HepG2 (cell line): ENCODE data around the gene TUBG1. TPM values are rescaled to one million over a fixed set of nuclear protein-coding genes. Genes with fewer than 3 reads are reported as not detected.

Experiments
- ARNT2 ChIP-seq: sonication (generic); formaldehyde crosslinking; IDR thresholded peaks from 2 replicates; pipeline ENCODE4 v1.8.0; 2022; ENCODE audit warnings: mild to moderate bottlenecking, low read depth, missing genetic modification reagents, moderate library complexity
- BHLHE40 ChIP-seq: IDR thresholded peaks from 2 replicates; pipeline ENCODE4 v1.6.1; 2011; ENCODE audit warnings: low read length, improper control_type of control experiment
- BRD4 ChIP-seq: sonication (generic); formaldehyde crosslinking; IDR thresholded peaks from 2 replicates; pipeline ENCODE4 v1.4.0; 2020; ENCODE audit warnings: missing genetic modification reagents
- CBX2 ChIP-seq, 2 experiments: fragments of 200-600 bp in 1 of 2; sonication (generic); formaldehyde crosslinking in 1 of 2; IDR thresholded peaks; 2 replicates each; pipeline versions ENCODE4 v1.7.0 to v1.8.1; 2018 to 2022; ENCODE audit warnings: low read depth in 2 of 2, low read length in 1 of 2, mild to moderate bottlenecking in 1 of 2, missing genetic modification reagents in 1 of 2
- EHMT2 ChIP-seq: fragments of 200-600 bp; sonication (generic); IDR thresholded peaks from 2 replicates; pipeline ENCODE4 v1.7.0; 2017; ENCODE audit warnings: antibody characterized with exemption, low read depth, low read length, borderline replicate concordance
- ELF1 ChIP-seq: sonication (generic); formaldehyde crosslinking; IDR thresholded peaks from 2 replicates; pipeline ENCODE4 v1.4.0; 2020; ENCODE audit warnings: missing genetic modification reagents
- HOXA3 ChIP-seq: sonication (generic); formaldehyde crosslinking; IDR thresholded peaks from 2 replicates; pipeline ENCODE4 v1.5.0; 2020; ENCODE audit warnings: missing genetic modification reagents
- HOXA7 ChIP-seq: sonication (generic); formaldehyde crosslinking; IDR thresholded peaks from 2 replicates; pipeline ENCODE4 v1.8.1; 2022; ENCODE audit warnings: mild to moderate bottlenecking, missing genetic modification reagents, moderate library complexity
- HOXD1 ChIP-seq: sonication (generic); formaldehyde crosslinking; IDR thresholded peaks from 2 replicates; pipeline ENCODE4 v1.5.0; 2020; ENCODE audit warnings: missing genetic modification reagents
- IRX3 ChIP-seq: sonication (generic); formaldehyde crosslinking; IDR thresholded peaks from 2 replicates; pipeline ENCODE4 v1.8.1; 2023; ENCODE audit warnings: mild to moderate bottlenecking, low read depth, missing genetic modification reagents, borderline replicate concordance
- RCOR2 ChIP-seq: IDR thresholded peaks from 2 replicates; pipeline ENCODE4 v1.6.1; 2016; ENCODE audit warnings: missing biosample characterization, missing genetic modification reagents
- TBX2 ChIP-seq: sonication (generic); formaldehyde crosslinking; IDR thresholded peaks from 2 replicates; pipeline ENCODE4 v1.5.0; 2020; ENCODE audit warnings: missing genetic modification reagents, mild to moderate bottlenecking, borderline replicate concordance
- TMF1 ChIP-seq: sonication (generic); formaldehyde crosslinking; IDR thresholded peaks from 2 replicates; pipeline ENCODE4 v1.8.1; 2022; ENCODE audit warnings: low read depth, missing genetic modification reagents
- TOPORS ChIP-seq: sonication (generic); formaldehyde crosslinking; IDR thresholded peaks from 2 replicates; pipeline ENCODE4 v1.8.0; 2023; ENCODE audit warnings: mild to moderate bottlenecking, missing genetic modification reagents
- U2AF2 ChIP-seq: fragments of 200-400 bp; formaldehyde crosslinking; IDR thresholded peaks from 2 replicates; pipeline ENCODE4 v1.6.1; 2017; ENCODE audit warnings: low read depth, mild to moderate bottlenecking, low read length
- ZFP62 ChIP-seq: sonication (generic); formaldehyde crosslinking; IDR thresholded peaks from 2 replicates; pipeline ENCODE4 v1.4.0; 2020; ENCODE audit warnings: missing genetic modification reagents
- ZNF383 ChIP-seq: sonication (generic); formaldehyde crosslinking; IDR thresholded peaks from 2 replicates; pipeline ENCODE4 v1.4.0; 2020; ENCODE audit warnings: missing genetic modification reagents, mild to moderate bottlenecking, borderline replicate concordance
- ZNF562 ChIP-seq: sonication (generic); formaldehyde crosslinking; IDR thresholded peaks from 2 replicates; pipeline ENCODE4 v1.8.0; 2022; ENCODE audit warnings: missing genetic modification reagents, borderline replicate concordance
- ZNF747 ChIP-seq: sonication (generic); formaldehyde crosslinking; IDR thresholded peaks from 2 replicates; pipeline ENCODE4 v1.8.1; 2023; ENCODE audit warnings: missing genetic modification reagents, mild to moderate bottlenecking, borderline replicate concordance
- ZNF773 ChIP-seq: sonication (generic); formaldehyde crosslinking; IDR thresholded peaks from 2 replicates; pipeline ENCODE4 v1.4.0; 2020; ENCODE audit warnings: missing genetic modification reagents, borderline replicate concordance
- ZZZ3 ChIP-seq: sonication (generic); formaldehyde crosslinking; IDR thresholded peaks from 2 replicates; pipeline ENCODE4 v1.4.0; 2020; ENCODE audit warnings: missing genetic modification reagents, mild to moderate bottlenecking, borderline replicate concordance
- polyA plus RNA-seq, 8 experiments: library from polyadenylated mRNA; depleted of rRNA in 3 of 8; stranded (reverse) in 7 of 8; unstranded in 1 of 8; fragments of >200 nt; fragmentation: Illumina TruSeq in 4 of 8; extraction: Trizol in 4 of 8; gene quantifications; 2 replicates each; pipeline versions ENCODE4 v1.2.1 to v1.2.3, GENCODE V29; 2011 to 2016; ENCODE audit warnings: low read depth in 4 of 8, missing spikeins in 1 of 8, mixed read lengths in 1 of 8; ENCODE audit not compliant: insufficient read depth in 1 of 8
- total RNA-seq, 5 experiments: library from RNA; depleted of rRNA; stranded (reverse); fragments of >200 nt; fragmentation: Illumina TruSeq; extraction: Trizol; gene quantifications; 2 replicates each; pipeline ENCODE4 v1.2.3, GENCODE V29; 2016; ENCODE audit warnings: low read depth in 1 of 5
- TF ChIP-seq, protein P1 (sequence below): sonication (generic); formaldehyde crosslinking; IDR thresholded peaks from 2 replicates; pipeline ENCODE4 v1.8.0; 2022; ENCODE audit warnings: missing genetic modification reagents, low read depth, mild to moderate bottlenecking, borderline replicate concordance
- TF ChIP-seq, protein P2 (sequence below): sonication (generic); formaldehyde crosslinking; IDR thresholded peaks from 2 replicates; pipeline ENCODE4 v1.4.0; 2020; ENCODE audit warnings: missing genetic modification reagents, borderline replicate concordance
- TF ChIP-seq, protein P3 (sequence below): sonication (generic); formaldehyde crosslinking; IDR thresholded peaks from 2 replicates; pipeline ENCODE4 v1.8.0; 2023; ENCODE audit warnings: mild to moderate bottlenecking, missing genetic modification reagents
- TF ChIP-seq, protein P4 (sequence below): sonication (generic); formaldehyde crosslinking; IDR thresholded peaks from 2 replicates; pipeline ENCODE4 v1.9.0; 2021; ENCODE audit warnings: missing genetic modification reagents, borderline replicate concordance

The TUBG1 gene
- total and polyA plus RNA-seq, 2 of the 13 experiments (the other 11 are each of a cell fraction or from before 2014, with no cell fraction given) = 74.1 to 137 TPM

DNA sequence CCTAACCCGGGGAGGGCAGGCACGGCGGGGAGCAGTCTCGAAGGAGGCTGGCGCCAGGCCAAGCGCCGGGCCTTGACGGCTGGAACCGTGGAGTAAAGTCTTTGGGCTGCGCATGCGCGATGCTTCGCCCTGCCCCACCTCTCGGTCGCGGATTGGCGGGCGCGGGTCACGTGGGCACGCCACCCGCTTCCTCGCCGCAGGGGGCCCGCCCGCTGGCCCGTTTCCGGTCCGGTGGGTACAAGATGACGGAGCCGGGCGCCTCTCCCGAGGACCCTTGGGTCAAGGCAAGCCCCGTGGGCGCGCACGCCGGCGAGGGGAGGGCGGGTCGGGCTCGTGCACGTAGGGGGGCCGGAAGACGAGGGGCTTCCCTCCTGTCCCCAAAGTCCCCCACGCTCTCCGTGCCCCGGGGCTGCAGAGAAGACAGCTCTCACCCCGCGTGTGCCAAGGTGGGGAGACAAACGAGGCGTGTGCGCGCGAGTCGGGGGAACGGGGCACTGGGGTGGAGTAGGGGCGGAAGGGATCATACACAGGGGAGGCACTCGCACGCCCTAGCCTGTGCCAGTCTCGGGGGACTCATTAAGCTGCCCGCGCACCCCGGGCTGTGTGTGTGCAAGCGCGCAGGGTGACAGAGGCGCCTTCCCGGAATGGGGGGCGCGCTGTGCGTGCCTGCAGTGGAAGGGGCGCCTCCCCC, 42.5 kb upstream of the TUBG1 start, which contains the start of gene MLX (continued):
- TF ChIP-seq HOXA7 (CRISPR knock-in tag) (no peak), ZNF773 (CRISPR knock-in tag) (no peak), ZZZ3 (CRISPR knock-in tag) (peak; percentile 95), ZNF383 (CRISPR knock-in tag) (0 out of 2 replicates have a peak, but pooled peaks have one; percentile 78), U2AF2 (no peak), CBX2 (IDR thresholded peaks at IDR 0.05; ENCODE audit: low read depth, low read length) (no peak), CBX2 (CRISPR knock-in tag; IDR thresholded peaks at IDR 0.05; ENCODE audit: low read depth) (no peak), ZNF747 (CRISPR knock-in tag) (peak; percentile 95), HOXD1 (CRISPR knock-in tag) (peak; percentile 32; the same call in 1 of the 2 replicates), EHMT2 (no peak), TMF1 (CRISPR knock-in tag) (peak; percentile 88), HOXA3 (CRISPR knock-in tag) (peak; percentile 80), ZFP62 (CRISPR knock-in tag) (no peak), ELF1 (CRISPR knock-in tag) (peak; percentile 90), RCOR2 (CRISPR knock-in tag) (0 out of 2 replicates have a peak, but pooled peaks have one; percentile 43), BHLHE40 (no peak; the same call in 1 of the 2 replicates), ZNF562 (no peak), BRD4 (CRISPR knock-in tag) (no peak; the same call in 1 of the 2 replicates), TOPORS (peak; percentile 99), IRX3 (CRISPR knock-in tag) (peak; percentile 89; the same call in 1 of the 2 replicates), ARNT2 (peak; percentile 89), TBX2 (peak; percentile 86)
- TF ChIP-seq, protein P1, sequence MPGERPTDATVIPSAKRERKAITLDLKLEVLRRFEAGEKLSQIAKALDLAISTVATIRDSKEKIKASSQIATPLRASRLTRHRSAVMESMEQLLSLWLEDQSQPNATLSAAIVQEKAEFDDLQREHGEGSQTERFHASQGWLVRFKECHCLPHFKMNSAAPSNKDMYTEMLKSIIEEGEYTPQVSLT (CRISPR knock-in tag) = no peak
- TF ChIP-seq, protein P2, sequence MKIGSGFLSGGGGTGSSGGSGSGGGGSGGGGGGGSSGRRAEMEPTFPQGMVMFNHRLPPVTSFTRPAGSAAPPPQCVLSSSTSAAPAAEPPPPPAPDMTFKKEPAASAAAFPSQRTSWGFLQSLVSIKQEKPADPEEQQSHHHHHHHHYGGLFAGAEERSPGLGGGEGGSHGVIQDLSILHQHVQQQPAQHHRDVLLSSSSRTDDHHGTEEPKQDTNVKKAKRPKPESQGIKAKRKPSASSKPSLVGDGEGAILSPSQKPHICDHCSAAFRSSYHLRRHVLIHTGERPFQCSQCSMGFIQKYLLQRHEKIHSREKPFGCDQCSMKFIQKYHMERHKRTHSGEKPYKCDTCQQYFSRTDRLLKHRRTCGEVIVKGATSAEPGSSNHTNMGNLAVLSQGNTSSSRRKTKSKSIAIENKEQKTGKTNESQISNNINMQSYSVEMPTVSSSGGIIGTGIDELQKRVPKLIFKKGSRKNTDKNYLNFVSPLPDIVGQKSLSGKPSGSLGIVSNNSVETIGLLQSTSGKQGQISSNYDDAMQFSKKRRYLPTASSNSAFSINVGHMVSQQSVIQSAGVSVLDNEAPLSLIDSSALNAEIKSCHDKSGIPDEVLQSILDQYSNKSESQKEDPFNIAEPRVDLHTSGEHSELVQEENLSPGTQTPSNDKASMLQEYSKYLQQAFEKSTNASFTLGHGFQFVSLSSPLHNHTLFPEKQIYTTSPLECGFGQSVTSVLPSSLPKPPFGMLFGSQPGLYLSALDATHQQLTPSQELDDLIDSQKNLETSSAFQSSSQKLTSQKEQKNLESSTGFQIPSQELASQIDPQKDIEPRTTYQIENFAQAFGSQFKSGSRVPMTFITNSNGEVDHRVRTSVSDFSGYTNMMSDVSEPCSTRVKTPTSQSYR (CRISPR knock-in tag) = peak; percentile 17; the same call in 1 of the 2 replicates
- TF ChIP-seq, protein P3, sequence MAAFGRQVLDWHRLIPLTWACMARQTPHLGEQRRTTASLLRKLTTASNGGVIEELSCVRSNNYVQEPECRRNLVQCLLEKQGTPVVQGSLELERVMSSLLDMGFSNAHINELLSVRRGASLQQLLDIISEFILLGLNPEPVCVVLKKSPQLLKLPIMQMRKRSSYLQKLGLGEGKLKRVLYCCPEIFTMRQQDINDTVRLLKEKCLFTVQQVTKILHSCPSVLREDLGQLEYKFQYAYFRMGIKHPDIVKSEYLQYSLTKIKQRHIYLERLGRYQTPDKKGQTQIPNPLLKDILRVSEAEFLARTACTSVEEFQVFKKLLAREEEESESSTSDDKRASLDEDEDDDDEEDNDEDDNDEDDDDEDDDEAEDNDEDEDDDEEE (CRISPR knock-in tag) = no peak; the same call in 1 of the 2 replicates
- TF ChIP-seq, protein P4, sequence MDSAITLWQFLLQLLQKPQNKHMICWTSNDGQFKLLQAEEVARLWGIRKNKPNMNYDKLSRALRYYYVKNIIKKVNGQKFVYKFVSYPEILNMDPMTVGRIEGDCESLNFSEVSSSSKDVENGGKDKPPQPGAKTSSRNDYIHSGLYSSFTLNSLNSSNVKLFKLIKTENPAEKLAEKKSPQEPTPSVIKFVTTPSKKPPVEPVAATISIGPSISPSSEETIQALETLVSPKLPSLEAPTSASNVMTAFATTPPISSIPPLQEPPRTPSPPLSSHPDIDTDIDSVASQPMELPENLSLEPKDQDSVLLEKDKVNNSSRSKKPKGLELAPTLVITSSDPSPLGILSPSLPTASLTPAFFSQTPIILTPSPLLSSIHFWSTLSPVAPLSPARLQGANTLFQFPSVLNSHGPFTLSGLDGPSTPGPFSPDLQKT (CRISPR knock-in tag) = 0 out of 2 replicates have a peak, but pooled peaks have one; percentile 41
